GM13976 (cell line): ENCODE measurements around the gene NOS1.
A peak's percentile ranks its signal among the peaks of the same experiment; 100 is the strongest.

Experiments used
- DNase-seq: peaks from one replicate; pipeline ENCODE4 v3.0.0; 2012; ENCODE audit warnings: low spot score
- CTCF ChIP-seq: IDR thresholded peaks from 2 replicates; pipeline ENCODE4 v1.5.1; 2012; ENCODE audit warnings: borderline replicate concordance, mild to moderate bottlenecking; ENCODE audit not compliant: insufficient read depth; ENCODE audit errors: extremely low read depth, missing control alignments, control extremely low read depth
- in situ Hi-C: fragments of 300-500 bp; cut with MboI; formaldehyde crosslinking; loops from one replicate; pipeline ENCODE4 v1.12.0; 2022; ENCODE audit warnings: low sequenced_read_pairs, mixed read lengths, inconsistent platforms; ENCODE audit not compliant: unreplicated experiment

Gene NOS1

GRCh38 chr12:117240081-117240755, 121.2 kb downstream of the NOS1 start:
- DNase-seq: no peak
- no peak for TF ChIP-seq CTCF
- in situ Hi-C loops: loop anchor here (25.0 kb wide), 1 partner anchor 347 kb away; no protein-coding TSS in a partner anchor

- TF ChIP-seq CTCF: peak; percentile 57
- in situ Hi-C loops: loop anchor here (25.0 kb wide), 1 partner anchor 351 kb away; no protein-coding TSS in a partner anchor
- peak; percentile 78 for DNase-seq
Observed at GRCh38 chr12:117236456-117237001, 124.9 kb downstream of the NOS1 start.

- in situ Hi-C loops: loop anchor here (25.0 kb wide), 1 partner anchor 352 kb away; no protein-coding TSS in a partner anchor
Observed at GRCh38 chr12:117235261-117235660, 126.2 kb downstream of the NOS1 start.

DNA sequence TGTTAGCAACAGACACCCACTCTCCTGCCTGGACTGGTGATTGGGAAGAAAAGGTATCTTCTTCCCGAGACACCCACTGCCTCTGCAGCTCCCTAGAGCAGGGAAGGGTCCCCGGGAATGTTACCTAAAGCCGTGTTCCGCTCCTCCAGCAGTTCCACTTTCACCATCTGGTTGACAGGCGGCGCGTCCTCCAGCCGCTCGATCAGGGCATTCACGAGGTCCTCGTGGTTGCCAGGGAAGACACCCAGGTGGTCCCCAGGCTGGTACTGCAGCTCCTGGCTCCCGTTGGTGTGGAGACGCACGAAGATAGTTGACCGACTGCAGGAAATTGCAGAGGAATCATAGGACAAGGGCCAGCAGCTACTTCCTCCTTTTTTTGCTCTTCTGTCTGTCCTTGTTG, 127.0 kb downstream of the NOS1 start:
- in situ Hi-C loops: loop anchor here (25.0 kb wide), 1 partner anchor 353 kb away; no protein-coding TSS in a partner anchor
- TF ChIP-seq CTCF: no peak
- no peak for DNase-seq

More at GRCh38 chr12:117235261-117235660, 126.2 kb downstream of the NOS1 start:
- no peak for DNase-seq
- TF ChIP-seq CTCF: no peak

DNA sequence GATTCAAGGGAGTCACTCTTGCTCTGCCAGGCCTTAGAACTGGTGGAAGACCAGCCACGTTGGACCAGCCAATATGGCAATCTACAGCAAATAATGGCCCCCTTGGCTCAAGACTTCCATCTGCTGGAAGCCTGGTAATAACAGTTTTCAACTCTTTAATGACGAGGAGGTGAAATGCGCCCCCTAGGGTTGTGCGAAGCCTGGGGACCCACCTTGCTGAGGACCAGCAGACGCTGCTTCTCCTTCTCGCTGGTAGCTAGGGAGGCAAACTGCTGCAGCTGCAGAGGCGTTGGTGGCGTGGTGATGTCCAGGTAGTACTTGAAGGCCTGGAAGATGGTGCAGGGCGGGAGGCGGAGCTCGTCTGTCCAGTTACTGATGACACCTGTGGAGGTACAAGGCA, 129.7 kb downstream of the NOS1 start:
- TF ChIP-seq CTCF: no peak
- in situ Hi-C loops: loop anchor here (25.0 kb wide), 1 partner anchor 356 kb away; no protein-coding TSS in a partner anchor
- DNase-seq: no peak

DNA sequence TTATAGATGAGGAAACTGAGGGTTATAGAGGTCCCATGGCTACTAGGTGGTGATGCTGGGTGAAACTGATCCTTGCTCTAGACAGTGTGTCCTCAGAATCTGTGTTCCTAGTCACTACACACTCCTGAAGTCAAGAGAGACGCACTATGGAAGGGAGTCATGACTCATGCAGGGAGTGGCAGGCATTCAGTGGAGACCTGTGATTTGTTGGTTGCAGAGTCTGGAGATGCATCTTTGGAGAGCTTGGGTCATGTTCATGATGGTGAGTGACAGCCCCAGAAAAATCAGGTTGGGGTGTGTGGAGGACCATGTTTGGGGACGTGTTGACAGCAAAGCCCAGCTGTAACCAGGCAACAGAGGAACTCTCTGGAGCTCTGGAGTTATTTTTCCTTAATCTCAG, 133.2 kb downstream of the NOS1 start:
- in situ Hi-C loops: loop anchor here (25.0 kb wide), 1 partner anchor 359 kb away; no protein-coding TSS in a partner anchor
- TF ChIP-seq CTCF: no peak
- no peak for DNase-seq
